Common myeloid progenitor, CD34-positive (primary cell): ENCODE results near the gene ITPKB.

Experiments
- CTCF ChIA-PET: fragments of 350-600 bp; sonication (Branson Sonifier 250); formaldehyde crosslinking; loops from one replicate; lab custom pipeline; 2021; ENCODE audit warnings: antibody characterized with exemption; lab: Charles Lee
- POLR2A ChIA-PET: fragments of 350-600 bp; sonication (Branson Sonifier 250); formaldehyde crosslinking; loops from one replicate; lab custom pipeline; 2021; ENCODE audit warnings: antibody characterized with exemption; lab: Charles Lee
- DNase-seq, 3 donors: peaks; one replicate each; pipeline versions ENCODE4 v3.0.0 to v3.0.0-alpha.2; 2013
- H3K27ac ChIP-seq, 2 experiments: 1 replicate in 1 of 2; 2 replicates in 1 of 2; pipeline ENCODE4 v1.7.0; 2013; ENCODE audit warnings: inconsistent platforms in 2 of 2, low read length in 2 of 2, mild to moderate bottlenecking in 2 of 2, low read depth in 1 of 2, moderate library complexity in 1 of 2; ENCODE audit not compliant: severe bottlenecking in 2 of 2, insufficient read depth in 1 of 2, poor library complexity in 1 of 2
- H3K27me3 ChIP-seq, 5 experiments: replicated peaks in 2 of 5; 1 replicate in 3 of 5; 2 replicates in 2 of 5; pipeline versions ENCODE4 v1.6.1 to v1.7.0; 2013; ENCODE audit warnings: low read length in 4 of 5, mild to moderate bottlenecking in 2 of 5, moderate library complexity in 2 of 5, inconsistent platforms in 1 of 5; ENCODE audit not compliant: insufficient read depth in 5 of 5, control insufficient read depth in 4 of 5
- H3K36me3 ChIP-seq, 4 experiments: 1 replicate in 2 of 4; 2 replicates in 2 of 4; pipeline versions ENCODE4 v1.6.1 to v1.7.0; 2013; ENCODE audit warnings: low read length in 3 of 4, control low read depth in 1 of 4, mild to moderate bottlenecking in 1 of 4; ENCODE audit not compliant: control insufficient read depth in 4 of 4, insufficient read depth in 4 of 4
- H3K4me1 ChIP-seq, 4 experiments: 1 replicate in 3 of 4; 2 replicates in 1 of 4; pipeline versions ENCODE4 v1.6.1 to v1.7.1; 2013; ENCODE audit warnings: low read length in 3 of 4, mild to moderate bottlenecking in 3 of 4, control low read depth in 1 of 4, inconsistent platforms in 1 of 4, moderate library complexity in 1 of 4; ENCODE audit not compliant: control insufficient read depth in 4 of 4, insufficient read depth in 4 of 4; ENCODE audit errors: control extremely low read depth in 1 of 4
- H3K4me3 ChIP-seq, 7 experiments: 1 replicate in 4 of 7; 2 replicates in 3 of 7; pipeline versions ENCODE4 v1.5.1 to v1.7.0; 2013; ENCODE audit warnings: mild to moderate bottlenecking in 7 of 7, low read length in 6 of 7, moderate library complexity in 6 of 7, inconsistent platforms in 2 of 7, low read depth in 2 of 7, control low read depth in 1 of 7; ENCODE audit not compliant: insufficient read depth in 4 of 7, control insufficient read depth in 1 of 7; ENCODE audit errors: extremely low read depth in 1 of 7
- H3K9me3 ChIP-seq, 5 experiments: 1 replicate in 4 of 5; 2 replicates in 1 of 5; pipeline versions ENCODE4 v1.6.1 to v1.7.1; 2013; ENCODE audit warnings: low read length in 4 of 5, mild to moderate bottlenecking in 2 of 5, inconsistent platforms in 1 of 5, low read depth in 1 of 5, moderate library complexity in 1 of 5; ENCODE audit not compliant: control insufficient read depth in 4 of 5, insufficient read depth in 2 of 5; ENCODE audit errors: control extremely low read depth in 1 of 5
- WGBS: methylation state at CpG from one replicate; pipeline ENCODE4 v1.1.5; 2013; ENCODE audit not compliant: insufficient coverage; 5-methylcytosine and 5-hydroxymethylcytosine counted together

Gene ITPKB

DNA sequence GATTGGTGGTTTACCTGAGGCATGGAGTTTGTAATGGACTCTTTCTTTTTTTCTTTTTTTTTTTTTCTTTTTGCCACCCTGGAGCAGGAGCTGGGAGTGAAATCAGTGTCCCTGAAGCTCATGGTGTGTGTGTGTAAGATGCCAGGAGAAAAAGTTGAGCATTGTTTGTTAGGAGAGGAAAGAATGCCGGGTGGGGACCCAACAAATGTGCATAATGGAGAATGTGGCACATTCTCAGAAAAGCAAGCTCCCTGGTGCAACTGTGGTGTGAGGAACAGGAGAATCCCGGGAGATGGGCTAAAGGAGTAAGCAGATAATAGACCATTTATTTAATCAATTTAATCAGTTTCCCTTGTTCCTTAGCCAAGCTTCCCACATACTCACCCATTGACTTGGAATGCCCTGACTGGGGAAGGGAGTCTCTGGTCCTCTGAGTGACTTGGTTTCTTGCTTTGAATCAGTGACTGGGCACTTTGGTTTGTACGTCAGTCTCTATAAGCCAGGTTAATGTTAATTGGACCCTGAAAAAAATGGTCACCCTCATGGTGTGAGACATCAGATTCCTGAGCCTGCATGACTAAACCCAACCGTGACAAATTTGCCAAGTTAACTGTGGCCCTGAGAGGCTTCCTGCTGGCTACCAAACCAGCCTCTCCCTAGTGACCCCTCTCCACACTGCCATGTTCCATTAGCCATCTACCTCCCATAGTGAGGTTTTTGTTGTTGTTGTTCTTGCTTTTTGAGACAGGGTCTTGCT is 43.9 kb upstream of the ITPKB start:
- Histone ChIP-seq H3K27ac (no peak overlapping the region), H3K27me3 (no peaks in the 10 kb centered on the region), H3K36me3 (no peaks in the 10 kb centered on the region), H3K4me1 (no peaks in the 10 kb centered on the region), H3K4me3 (no peak overlapping the region), H3K9me3 (no peaks in the 10 kb centered on the region)
- CTCF ChIA-PET, result no interaction called here
- WGBS, result 100% methylated on average over 2 of the region's 4 CpGs
- POLR2A ChIA-PET, result no interaction called here
- DNase-seq, result no peak

DNA sequence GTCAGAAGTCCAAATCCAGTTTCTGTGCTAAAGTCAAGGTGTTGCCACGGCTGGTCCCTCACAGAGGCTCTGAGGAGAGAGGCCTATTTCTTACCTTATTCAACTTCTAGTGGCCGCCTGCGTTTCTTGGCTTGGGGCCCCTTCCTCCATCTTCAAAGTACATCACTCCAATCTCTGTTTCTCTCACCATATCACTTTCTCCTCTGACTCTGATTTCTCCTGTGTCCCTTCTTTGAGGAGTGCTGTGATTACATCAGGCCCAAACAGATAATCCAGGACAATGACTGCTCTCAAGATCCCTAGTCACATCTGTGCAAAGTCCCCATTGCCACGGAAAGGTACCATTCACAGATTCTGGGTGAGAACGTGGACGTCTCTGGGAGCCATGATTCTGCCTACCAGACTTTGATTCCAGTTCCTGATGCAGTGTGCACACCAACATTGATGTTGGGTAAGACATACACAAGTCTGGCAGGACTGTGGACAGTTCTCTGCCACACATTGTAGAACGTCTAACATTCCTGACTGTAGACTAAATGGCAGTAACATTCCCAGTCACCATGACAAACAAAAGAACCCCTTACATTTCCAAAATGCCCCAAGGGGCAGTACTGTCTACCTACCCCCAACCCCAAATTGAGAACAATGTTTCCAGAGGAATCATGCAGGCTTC is 43.0 kb upstream of the ITPKB start:
- POLR2A ChIA-PET, result no interaction called here
- Histone ChIP-seq H3K27me3 (no peaks in the 10 kb centered on the region), H3K27ac (no peak overlapping the region), H3K36me3 (no peaks in the 10 kb centered on the region), H3K9me3 (peaks cover 0 to 3% (median 0%) of the 10 kb centered on the region in 5 experiments), H3K4me3 (no peak overlapping the region), H3K4me1 (no peaks in the 10 kb centered on the region)
- WGBS, result 100% methylated on average over 5 of the region's 7 CpGs
- CTCF ChIA-PET, result no interaction called here
- DNase-seq, result no peak

DNA sequence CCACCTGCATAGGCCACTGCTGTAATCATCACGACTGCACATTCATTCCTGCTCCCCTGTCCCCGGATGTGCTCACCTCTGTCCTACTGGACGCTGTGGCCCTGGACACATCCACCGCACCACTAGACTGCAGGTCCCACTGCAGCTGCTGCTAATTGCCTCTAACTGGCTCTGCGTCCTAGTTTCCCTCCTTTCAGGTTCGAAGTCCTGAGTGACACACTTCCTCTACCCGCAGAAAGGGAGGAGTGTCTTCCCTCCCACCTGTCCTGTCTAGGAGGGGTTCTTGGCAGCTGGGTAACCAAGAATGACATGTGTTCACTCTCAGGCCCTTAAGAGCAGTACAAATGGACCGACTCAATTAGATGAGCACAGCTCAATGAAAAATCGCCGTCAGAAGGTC is 40.5 kb upstream of the ITPKB start:
- ChIA-PET CTCF (interaction anchor here (1.5 kb wide), 1 partner anchor 146 kb away, joined by 5 read pairs; no protein-coding TSS in a partner anchor), POLR2A (no interaction called here)
- no peak overlapping the region for H3K27ac ChIP-seq
- no peak overlapping the region for H3K4me3 ChIP-seq
- 91% methylated on average over 10 of the region's 10 CpGs for WGBS
- DNase-seq, result no peak
- H3K27me3 ChIP-seq, result no peaks in the 10 kb centered on the region
- no peaks in the 10 kb centered on the region for H3K36me3 ChIP-seq
- H3K4me1 ChIP-seq, result no peaks in the 10 kb centered on the region
- peaks cover 0 to 7% (median 0%) of the 10 kb centered on the region in 5 experiments for H3K9me3 ChIP-seq

DNA sequence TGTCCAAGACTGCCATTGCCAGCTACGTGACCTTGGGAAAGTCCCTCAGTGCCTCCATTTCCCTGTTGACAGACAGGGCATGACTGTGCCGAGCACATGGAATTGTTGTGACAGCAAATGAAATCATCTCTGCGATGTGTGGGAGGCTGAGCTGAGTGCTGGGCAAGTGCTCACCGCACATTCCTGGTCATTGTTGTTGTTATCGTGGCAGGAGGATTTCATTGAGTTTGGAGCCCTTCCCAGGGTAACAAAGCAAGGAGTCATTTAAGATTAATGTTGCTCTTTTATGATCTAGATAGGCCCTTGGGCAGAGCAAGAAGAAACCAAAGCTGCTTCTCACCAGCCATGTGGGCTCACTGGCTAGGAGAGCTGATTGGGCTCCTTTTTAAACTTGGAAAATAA is 39.6 kb upstream of the ITPKB start:
- Histone ChIP-seq H3K4me1 (no peaks in the 10 kb centered on the region), H3K27ac (no peak overlapping the region), H3K4me3 (no peak overlapping the region), H3K36me3 (no peaks in the 10 kb centered on the region), H3K27me3 (no peaks in the 10 kb centered on the region), H3K9me3 (peaks cover 0 to 7% (median 0%) of the 10 kb centered on the region in 5 experiments)
- 100% methylated on average over 3 of the region's 5 CpGs for WGBS
- ChIA-PET POLR2A (no interaction called here), CTCF (interaction anchor here (1.5 kb wide), 1 partner anchor 145 kb away, joined by 5 read pairs; no protein-coding TSS in a partner anchor)
- DNase-seq, result no peak

DNA sequence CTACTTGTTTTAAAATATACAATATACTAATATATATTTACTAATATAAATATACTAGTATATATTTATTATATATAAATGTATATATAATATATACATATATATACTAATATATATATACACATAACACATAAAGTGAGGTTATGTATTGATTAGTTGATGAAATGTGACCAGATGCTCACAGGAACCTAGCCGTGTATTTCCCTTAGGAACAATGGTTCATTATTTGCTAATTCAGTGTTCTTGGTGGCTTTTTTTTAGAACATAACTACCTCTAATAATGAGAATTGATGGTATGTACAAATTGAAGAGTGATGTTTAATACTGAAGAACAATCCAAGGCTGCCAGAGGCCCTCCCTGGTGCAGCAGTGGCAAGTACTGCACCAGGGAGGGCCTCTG is 37.9 kb upstream of the ITPKB start:
- no CpG with 5 or more reads among the region's 1 CpG for WGBS
- CTCF ChIA-PET, result no interaction called here
- Histone ChIP-seq H3K9me3 (peaks cover 0 to 7% (median 0%) of the 10 kb centered on the region in 5 experiments), H3K4me1 (no peaks in the 10 kb centered on the region), H3K27ac (no peak overlapping the region), H3K27me3 (no peaks in the 10 kb centered on the region), H3K36me3 (no peaks in the 10 kb centered on the region), H3K4me3 (no peak overlapping the region)
- no peak for DNase-seq
- POLR2A ChIA-PET, result no interaction called here

DNA sequence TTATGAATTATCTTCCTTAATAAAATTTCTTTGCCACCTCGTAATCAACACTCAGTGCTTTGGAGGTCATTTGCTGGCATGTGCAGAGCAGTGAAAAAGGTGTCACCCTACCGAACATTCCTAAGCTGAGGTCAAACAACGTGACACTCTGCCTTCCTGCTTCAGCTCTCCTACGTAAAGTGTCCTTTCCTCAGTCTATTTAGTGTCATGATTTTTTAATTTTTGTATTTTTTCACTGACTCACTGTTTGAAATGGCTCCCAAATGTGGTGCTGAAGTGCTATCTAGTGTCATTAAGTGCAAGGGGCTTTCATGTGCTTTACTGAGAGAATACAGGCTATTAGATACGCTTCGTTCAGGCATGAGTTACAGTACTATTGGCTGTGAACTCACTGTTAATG is 37.0 kb upstream of the ITPKB start:
- ChIA-PET CTCF (no interaction called here), POLR2A (no interaction called here)
- no peaks in the 10 kb centered on the region for H3K4me1 ChIP-seq
- no peak overlapping the region for H3K4me3 ChIP-seq
- peaks cover 0 to 7% (median 0%) of the 10 kb centered on the region in 5 experiments for H3K9me3 ChIP-seq
- H3K27ac ChIP-seq, result no peak overlapping the region
- H3K27me3 ChIP-seq, result no peaks in the 10 kb centered on the region
- WGBS, result 90% methylated on average over 1 of the region's 6 CpGs
- H3K36me3 ChIP-seq, result no peaks in the 10 kb centered on the region
- no peak for DNase-seq

DNA sequence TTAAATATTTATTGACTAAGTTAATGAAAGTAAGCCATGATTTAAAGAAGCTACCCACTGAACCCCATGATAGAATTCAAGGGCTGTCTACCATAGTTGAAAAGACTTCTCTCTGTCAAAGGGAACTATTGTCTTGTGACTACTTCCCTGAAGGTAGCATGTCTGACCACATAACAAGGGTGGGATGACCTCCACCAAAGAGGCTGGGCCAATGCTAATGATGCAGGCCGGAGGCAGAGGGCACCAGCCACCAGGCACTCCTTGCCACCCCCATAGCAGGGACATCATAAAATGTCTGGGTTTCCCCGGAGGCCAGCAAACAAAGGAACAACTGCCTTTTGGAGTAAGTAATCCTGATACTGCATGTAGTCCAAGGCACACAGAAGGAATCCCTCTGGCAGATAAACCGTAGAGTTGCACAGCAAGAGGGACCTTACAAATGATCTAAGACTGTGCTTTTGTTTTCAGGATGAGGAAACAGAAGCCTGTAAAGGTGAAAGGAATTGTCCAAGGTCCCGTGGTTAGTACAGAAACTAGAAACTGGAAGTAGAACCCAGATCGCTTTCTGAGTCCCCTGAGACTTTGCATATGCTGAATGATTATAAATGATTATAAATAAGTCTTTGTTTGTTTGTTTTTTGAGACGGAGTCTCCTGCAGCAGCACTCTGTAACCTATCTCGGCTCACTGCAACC is 33.5 kb upstream of the ITPKB start:
- WGBS, result 100% methylated on average over 5 of the region's 7 CpGs
- POLR2A ChIA-PET, result no interaction called here
- CTCF ChIA-PET, result no interaction called here

More for the DNA sequence above, 33.5 kb upstream of the ITPKB start:
- H3K4me3 ChIP-seq, result no peak overlapping the region
- no peaks in the 10 kb centered on the region for H3K4me1 ChIP-seq
- H3K27ac ChIP-seq, result no peak overlapping the region
- no peaks in the 10 kb centered on the region for H3K27me3 ChIP-seq
- no peaks in the 10 kb centered on the region for H3K36me3 ChIP-seq
- DNase-seq, result no peak
- peaks cover 0 to 7% (median 0%) of the 10 kb centered on the region in 5 experiments for H3K9me3 ChIP-seq
